GM12878 (cell line): ENCODE results near the gene ANO7. TPM values are rescaled to one million over a fixed set of nuclear protein-coding genes. Genes with fewer than 3 reads are reported as not detected.

ENCODE experiments used
- ATAC-seq: fragments of 200-7000 bp; cut with Tn5 transposase; 3 replicates; pipeline ENCODE4 v1.9.1; 2020; ENCODE audit warnings: mild to moderate bottlenecking, moderate library complexity
- BruUV-seq: library from RNA; stranded (reverse); fragments of 400-500 nt; replicated peaks from 2 replicates; lab custom pipeline; 2021; lab: Mats Ljungman, UMichigan
- CTCF ChIA-PET: fragments of 300-600 bp; sonication (Branson Sonifier 250); formaldehyde crosslinking; extraction: SDS; loops from one replicate; lab custom pipeline; 2021; ENCODE audit warnings: inconsistent platforms; lab: Yijun Ruan, JAX
- POLR2A ChIA-PET: fragments of 350-600 bp; formaldehyde crosslinking; extraction: SDS; loops from one replicate; lab custom pipeline; 2021; ENCODE audit warnings: inconsistent platforms; lab: Charles Lee
- RAD21 ChIA-PET: fragments of 300-600 bp; sonication (Branson Sonifier 250); formaldehyde crosslinking; loops from one replicate; lab custom pipeline; 2023; ENCODE audit warnings: antibody characterized with exemption; ENCODE audit not compliant: unreplicated experiment; lab: Charles Lee
- SMC1A ChIA-PET: fragments of 300-600 bp; sonication (Branson Sonifier 250); formaldehyde crosslinking; loops from one replicate; lab custom pipeline; 2023; ENCODE audit not compliant: unreplicated experiment, uncharacterized antibody; lab: Charles Lee
- DNase-seq: peaks from one replicate; pipeline ENCODE4 v3.0.0-alpha.2; 2011; ENCODE audit warnings: low read depth, low spot score
- FAIRE-seq: peaks from 3 replicates; lab custom pipeline; 2011; peaks lifted over from hg19 to GRCh38; lab: Jason Lieb, UNC
- H2AFZ ChIP-seq: 2 replicates; pipeline ENCODE4 v1.6.0; 2011; ENCODE audit warnings: low read depth, low read length, control low read depth; ENCODE audit not compliant: control insufficient read depth
- H3K27ac ChIP-seq: 2 replicates; pipeline ENCODE4 v1.5.1; 2011; ENCODE audit warnings: control low read depth; ENCODE audit not compliant: control insufficient read depth, insufficient read depth
- H3K27me3 ChIP-seq, 2 experiments: replicated peaks in 1 of 2; 2 replicates each; pipeline versions ENCODE4 v1.6.0 to v1.6.1; 2011; ENCODE audit warnings: low read length in 1 of 2; ENCODE audit not compliant: control insufficient read depth in 2 of 2, insufficient read depth in 2 of 2
- H3K36me3 ChIP-seq, 2 experiments: 2 replicates each; pipeline ENCODE4 v1.5.1; 2011; ENCODE audit warnings: low read length in 1 of 2; ENCODE audit not compliant: control insufficient read depth in 2 of 2, insufficient read depth in 2 of 2
- H3K4me1 ChIP-seq: 2 replicates; pipeline ENCODE4 v1.6.1; 2011; ENCODE audit warnings: mild to moderate bottlenecking, low read length, moderate library complexity, mixed read lengths; ENCODE audit not compliant: control insufficient read depth, insufficient read depth
- H3K4me2 ChIP-seq: 2 replicates; pipeline ENCODE4 v1.6.0; 2011; ENCODE audit warnings: control low read depth; ENCODE audit not compliant: control insufficient read depth, insufficient read depth
- H3K4me3 ChIP-seq: fragments of 200-600 bp; sonication (generic); 2 replicates; pipeline ENCODE4 v1.5.1; 2016
- H3K79me2 ChIP-seq: 2 replicates; pipeline ENCODE4 v1.6.0; 2011; ENCODE audit warnings: low read length; ENCODE audit not compliant: control insufficient read depth, insufficient read depth
- H3K9ac ChIP-seq: 2 replicates; pipeline ENCODE4 v1.8.0; 2011; ENCODE audit warnings: low read length, control low read depth, mixed read lengths; ENCODE audit not compliant: control insufficient read depth, insufficient read depth
- H3K9me3 ChIP-seq: replicated peaks from 3 replicates; pipeline ENCODE4 v1.5.1; 2011; ENCODE audit warnings: mild to moderate bottlenecking, low read length; ENCODE audit not compliant: control insufficient read depth, insufficient read depth
- H4K20me1 ChIP-seq: 2 replicates; pipeline ENCODE4 v1.6.0; 2011; ENCODE audit not compliant: control insufficient read depth, insufficient read depth
- E4F1 ChIP-seq: fragments of 450-650 bp; IDR thresholded peaks from 2 replicates; pipeline ENCODE4 v1.6.1; 2018; ENCODE audit warnings: borderline replicate concordance, mild to moderate bottlenecking; ENCODE audit not compliant: partially characterized antibody
- ESRRA ChIP-seq: IDR thresholded peaks from 2 replicates; pipeline ENCODE4 v1.6.1; 2012; ENCODE audit warnings: mild to moderate bottlenecking, low read length, improper control_type of control experiment
- KLF5 ChIP-seq: fragments of 450-650 bp; IDR thresholded peaks from 2 replicates; pipeline ENCODE4 v1.6.1; 2014; ENCODE audit warnings: mild to moderate bottlenecking; ENCODE audit not compliant: partially characterized antibody
- MTA2 ChIP-seq: fragments of 450-650 bp; IDR thresholded peaks from 2 replicates; pipeline ENCODE4 v1.6.1; 2016; ENCODE audit warnings: low read depth, mild to moderate bottlenecking, moderate library complexity
- MYB ChIP-seq: fragments of 150-350 bp; IDR thresholded peaks from 2 replicates; pipeline ENCODE4 v1.6.1; 2014; ENCODE audit warnings: mild to moderate bottlenecking, low read depth, low read length, borderline replicate concordance
- NKRF ChIP-seq: fragments of 450-650 bp; conservative IDR thresholded peaks from 2 replicates; pipeline ENCODE4 v1.6.1; 2017; ENCODE audit warnings: mild to moderate bottlenecking, moderate library complexity
- NR2F1 ChIP-seq: fragments of 450-650 bp; conservative IDR thresholded peaks from 2 replicates; pipeline ENCODE4 v1.6.1; 2017; ENCODE audit warnings: mild to moderate bottlenecking
- RCOR1 ChIP-seq: conservative IDR thresholded peaks from 2 replicates; pipeline ENCODE4 v1.6.1; 2012; ENCODE audit warnings: low read depth, low read length, improper control_type of control experiment
- STAT1 ChIP-seq: fragments of 450-650 bp; conservative IDR thresholded peaks from 2 replicates; pipeline ENCODE4 v1.6.1; 2014; ENCODE audit warnings: antibody characterized with exemption, mild to moderate bottlenecking
- TCF3 ChIP-seq: IDR thresholded peaks from 2 replicates; pipeline ENCODE4 v1.6.1; 2012; ENCODE audit warnings: low read depth, mild to moderate bottlenecking, low read length, borderline replicate concordance; ENCODE audit not compliant: insufficient read depth
- ZNF217 ChIP-seq: fragments of 450-650 bp; IDR thresholded peaks from 2 replicates; pipeline ENCODE4 v1.6.1; 2017; ENCODE audit warnings: antibody characterized with exemption, mild to moderate bottlenecking
- ZNF622 ChIP-seq: fragments of 450-650 bp; IDR thresholded peaks from 2 replicates; pipeline ENCODE4 v1.6.1; 2017; ENCODE audit warnings: mild to moderate bottlenecking, inconsistent platforms
- WGBS: methylation state at CpG from one replicate; pipeline ENCODE4 v1.1.6; 2016; ENCODE audit warnings: low lambda C conversion rate; ENCODE audit not compliant: insufficient replicate concordance, insufficient coverage; ENCODE audit errors: missing lambda C conversion rate; 5-methylcytosine and 5-hydroxymethylcytosine counted together
- in situ Hi-C: fragments of 300-500 bp; cut with MboI; formaldehyde crosslinking; loops from 9 replicates; pipeline ENCODE4 v1.14.3; 2018; ENCODE audit warnings: mixed read lengths
- intact Hi-C: fragments of 100-400 bp; cut with micrococcal nuclease; formaldehyde crosslinking; loops from one replicate; pipeline ENCODE4 v1.14.2; 2022; ENCODE audit not compliant: unreplicated experiment
- polyA plus RNA-seq, 11 experiments: library from polyadenylated mRNA; depleted of rRNA in 4 of 11; unstranded in 6 of 11; stranded (reverse) in 5 of 11; fragments of >200 nt; fragmentation: Nextera tagmentation in 4 of 11; fragmentation: Illumina TruSeq in 1 of 11; extraction: Ambion mirVana in 4 of 11; extraction: Trizol in 1 of 11; gene quantifications; 1 replicate in 1 of 11; 2 replicates in 10 of 11; pipeline versions ENCODE4 v1.2.1 to v1.2.3, GENCODE V29; 2011 to 2016; ENCODE audit warnings: inconsistent platforms in 2 of 11, missing spikeins in 2 of 11, low read depth in 1 of 11
- total RNA-seq, 4 experiments: library from RNA; depleted of rRNA in 3 of 4; stranded (reverse); fragments of >200 nt in 3 of 4; fragmentation: Illumina TruSeq in 1 of 4; extraction: Trizol in 1 of 4; gene quantifications; 2 replicates each; pipeline versions ENCODE4 v1.2.1 to v1.2.3, GENCODE V29; 2013 to 2021
- TF ChIP-seq, protein P1 (sequence below): fragments of 450-650 bp; IDR thresholded peaks from 2 replicates; pipeline ENCODE4 v1.6.1; 2017; ENCODE audit warnings: antibody characterized with exemption, mild to moderate bottlenecking, moderate library complexity

The ANO7 gene
- total and polyA plus RNA-seq, 10 of the 15 experiments (the other 5 are each of a cell fraction or from before 2014, with no cell fraction given): 0.08 to 1.4 (median 0.44) TPM

DNA sequence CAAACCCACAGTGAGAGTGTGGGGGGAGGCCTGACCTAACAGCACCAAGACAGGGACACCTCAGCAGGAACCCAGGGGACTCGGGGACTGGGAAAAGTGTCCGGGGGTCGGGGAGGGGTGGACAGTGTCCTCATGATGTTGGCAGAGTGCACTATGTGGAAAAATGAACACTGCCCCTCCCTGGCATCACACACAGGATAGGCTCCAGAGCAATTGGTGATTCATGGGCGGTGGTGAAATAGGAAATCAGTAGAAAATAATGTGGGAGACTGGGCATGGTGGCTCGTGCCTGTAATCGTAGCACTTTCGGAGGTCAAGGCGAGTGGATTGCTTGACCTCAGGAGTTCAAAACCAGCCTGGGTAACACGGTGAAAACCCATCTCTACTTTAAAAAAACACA is 3.6 kb upstream of the ANO7 start:
- BruUV-seq: no TSS peak
- FAIRE-seq: no peak
- no peaks in the 10 kb centered on the region for H3K79me2 ChIP-seq
- no peak overlapping the region for H2AFZ ChIP-seq
- no peak overlapping the region for H3K4me3 ChIP-seq
- CTCF ChIA-PET: interaction anchor here (0.7 kb wide), 1 partner anchor 254 kb away, joined by 4 read pairs; no protein-coding TSS in a partner anchor
- no peaks in the 10 kb centered on the region for H3K9me3 ChIP-seq
- no peaks in the 10 kb centered on the region for H3K4me1 ChIP-seq
- H3K27ac ChIP-seq: no peak overlapping the region
- intact Hi-C loops: no loop called here
- H3K36me3 ChIP-seq: no peaks in the 10 kb centered on the region; a peak in 1 of 4 replicates
- POLR2A ChIA-PET: interaction anchor here (0.6 kb wide), 2 partner anchors 56 to 99 kb away, joined by 3 to 5 read pairs; no protein-coding TSS in a partner anchor
- 55% methylated on average over 9 of the region's 9 CpGs for WGBS
- no peak overlapping the region for H3K9ac ChIP-seq
- no peak overlapping the region for H3K4me2 ChIP-seq
- no peak for DNase-seq
- ATAC-seq: no peak
- in situ Hi-C loops: no loop called here
- RAD21 ChIA-PET: interaction anchor here (0.6 kb wide), 1 partner anchor 11 kb away, joined by 3 read pairs; no protein-coding TSS in a partner anchor
- H4K20me1 ChIP-seq: no peaks in the 10 kb centered on the region
- SMC1A ChIA-PET: no interaction called here
- H3K27me3 ChIP-seq: no peaks in the 10 kb centered on the region
- TF ChIP-seq ZNF622: no peak
- no peak for TF ChIP-seq MYB
- TF ChIP-seq RCOR1: no peak
- no peak for TF ChIP-seq KLF5
- no peak for TF ChIP-seq MTA2
- TF ChIP-seq STAT1: no peak
- TF ChIP-seq NR2F1: no peak
- TF ChIP-seq ZNF217: no peak
- TF ChIP-seq ESRRA: no peak
- TF ChIP-seq TCF3: no peak
- no peak for TF ChIP-seq NKRF
- TF ChIP-seq, protein P1, sequence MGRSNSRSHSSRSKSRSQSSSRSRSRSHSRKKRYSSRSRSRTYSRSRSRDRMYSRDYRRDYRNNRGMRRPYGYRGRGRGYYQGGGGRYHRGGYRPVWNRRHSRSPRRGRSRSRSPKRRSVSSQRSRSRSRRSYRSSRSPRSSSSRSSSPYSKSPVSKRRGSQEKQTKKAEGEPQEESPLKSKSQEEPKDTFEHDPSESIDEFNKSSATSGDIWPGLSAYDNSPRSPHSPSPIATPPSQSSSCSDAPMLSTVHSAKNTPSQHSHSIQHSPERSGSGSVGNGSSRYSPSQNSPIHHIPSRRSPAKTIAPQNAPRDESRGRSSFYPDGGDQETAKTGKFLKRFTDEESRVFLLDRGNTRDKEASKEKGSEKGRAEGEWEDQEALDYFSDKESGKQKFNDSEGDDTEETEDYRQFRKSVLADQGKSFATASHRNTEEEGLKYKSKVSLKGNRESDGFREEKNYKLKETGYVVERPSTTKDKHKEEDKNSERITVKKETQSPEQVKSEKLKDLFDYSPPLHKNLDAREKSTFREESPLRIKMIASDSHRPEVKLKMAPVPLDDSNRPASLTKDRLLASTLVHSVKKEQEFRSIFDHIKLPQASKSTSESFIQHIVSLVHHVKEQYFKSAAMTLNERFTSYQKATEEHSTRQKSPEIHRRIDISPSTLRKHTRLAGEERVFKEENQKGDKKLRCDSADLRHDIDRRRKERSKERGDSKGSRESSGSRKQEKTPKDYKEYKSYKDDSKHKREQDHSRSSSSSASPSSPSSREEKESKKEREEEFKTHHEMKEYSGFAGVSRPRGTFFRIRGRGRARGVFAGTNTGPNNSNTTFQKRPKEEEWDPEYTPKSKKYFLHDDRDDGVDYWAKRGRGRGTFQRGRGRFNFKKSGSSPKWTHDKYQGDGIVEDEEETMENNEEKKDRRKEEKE: no peak
- no peak for TF ChIP-seq E4F1
